Measurements from ENCODE around the gene GRIN2A. TPM values are rescaled to one million over a fixed set of nuclear protein-coding genes. Genes with fewer than 3 reads are reported as not detected.
A peak's percentile ranks its signal among the peaks of the same experiment; 100 is the strongest.

The GRIN2A gene
- polyA plus RNA-seq (2013, experiment 1 of 2) = 4.0 TPM
- polyA plus RNA-seq (2013, experiment 2 of 2) = 4.3 TPM

- no peaks in the 10 kb centered on the region for H3K4me1 ChIP-seq (ENCODE audit: control insufficient read depth, insufficient read depth, low read length, poor library complexity, severe bottlenecking)
- H3K4me3 ChIP-seq (ENCODE audit: extremely low read depth, insufficient read depth, low read length, poor library complexity, severe bottlenecking) = peak within 1 kb of the TSS; percentile 52
- H3K9me3 ChIP-seq (ENCODE audit: control insufficient read depth, low read length) = no peaks in the 10 kb centered on the region
- H3K27ac ChIP-seq (ENCODE audit: low read depth, low read length, severe bottlenecking) = no peak within 1 kb of the TSS
- WGBS, 2 experiments (ENCODE audit: insufficient coverage in 2 of 2) = 0 to 1% methylated on average over 31 to 36 of the region's 64 CpGs
- H3K36me3 ChIP-seq (ENCODE audit: control insufficient read depth, insufficient read depth, low read length) = no peaks in the 10 kb centered on the region
Observed at GRCh38 chr16:10182222-10183053, at the start of gene GRIN2A. TSS of gene GRIN2A (minus strand) at chr16:10182428. CDS start at chr16:10180411, 2,017 bp downstream.

- peaks cover 9% of the 10 kb centered on the region for H3K9me3 ChIP-seq (ENCODE audit: control insufficient read depth, low read length)
- H3K27ac ChIP-seq (ENCODE audit: low read depth, low read length, severe bottlenecking) = no peak overlapping the region
- no peaks in the 10 kb centered on the region for H3K4me1 ChIP-seq (ENCODE audit: control insufficient read depth, insufficient read depth, low read length, poor library complexity, severe bottlenecking)
- H3K4me3 ChIP-seq (ENCODE audit: extremely low read depth, insufficient read depth, low read length, poor library complexity, severe bottlenecking) = no peak overlapping the region
- WGBS, 2 experiments (ENCODE audit: insufficient coverage in 2 of 2) = 90 to 100% methylated on average over 1 to 2 of the region's 2 CpGs
- no peaks in the 10 kb centered on the region for H3K36me3 ChIP-seq (ENCODE audit: control insufficient read depth, insufficient read depth, low read length)
Observed at GRCh38 chr16:10231563-10231962, 49.3 kb upstream of the GRIN2A start.

- no peaks in the 10 kb centered on the region for H3K4me1 ChIP-seq (ENCODE audit: control insufficient read depth, insufficient read depth, low read length, poor library complexity, severe bottlenecking)
- no peak overlapping the region for H3K4me3 ChIP-seq (ENCODE audit: extremely low read depth, insufficient read depth, low read length, poor library complexity, severe bottlenecking)
- WGBS, 2 experiments (ENCODE audit: insufficient coverage in 2 of 2) = 13 to 50% methylated on average over 1 to 2 of the region's 2 CpGs
- H3K9me3 ChIP-seq (ENCODE audit: control insufficient read depth, low read length) = peaks cover 9% of the 10 kb centered on the region
- H3K27ac ChIP-seq (ENCODE audit: low read depth, low read length, severe bottlenecking) = no peak overlapping the region
- H3K36me3 ChIP-seq (ENCODE audit: control insufficient read depth, insufficient read depth, low read length) = no peaks in the 10 kb centered on the region
Observed at GRCh38 chr16:10228779-10229178, 46.6 kb upstream of the GRIN2A start.

- no peak overlapping the region for H3K27ac ChIP-seq (ENCODE audit: low read depth, low read length, severe bottlenecking)
- peaks cover 4% of the 10 kb centered on the region for H3K9me3 ChIP-seq (ENCODE audit: control insufficient read depth, low read length)
- no peaks in the 10 kb centered on the region for H3K4me1 ChIP-seq (ENCODE audit: control insufficient read depth, insufficient read depth, low read length, poor library complexity, severe bottlenecking)
- no peaks in the 10 kb centered on the region for H3K36me3 ChIP-seq (ENCODE audit: control insufficient read depth, insufficient read depth, low read length)
- H3K4me3 ChIP-seq (ENCODE audit: extremely low read depth, insufficient read depth, low read length, poor library complexity, severe bottlenecking) = no peak overlapping the region
- WGBS, 2 experiments (ENCODE audit: insufficient coverage in 2 of 2) = 100% methylated on average over 1 of the region's 1 CpG; no CpG with 5 or more reads in 1 of the 2 experiments
Observed at GRCh38 chr16:10226987-10227306, 44.7 kb upstream of the GRIN2A start.

- H3K4me1 ChIP-seq (ENCODE audit: control insufficient read depth, insufficient read depth, low read length, poor library complexity, severe bottlenecking) = no peaks in the 10 kb centered on the region
- H3K9me3 ChIP-seq (ENCODE audit: control insufficient read depth, low read length) = no peaks in the 10 kb centered on the region
- no peaks in the 10 kb centered on the region for H3K36me3 ChIP-seq (ENCODE audit: control insufficient read depth, insufficient read depth, low read length)
- H3K4me3 ChIP-seq (ENCODE audit: extremely low read depth, insufficient read depth, low read length, poor library complexity, severe bottlenecking) = no peak overlapping the region
- WGBS, 2 experiments (ENCODE audit: insufficient coverage in 2 of 2) = 83 to 92% methylated on average over 4 to 7 of the region's 9 CpGs
- H3K27ac ChIP-seq (ENCODE audit: low read depth, low read length, severe bottlenecking) = no peak overlapping the region
Observed at GRCh38 chr16:10226141-10226986, 44.1 kb upstream of the GRIN2A start.

GRCh38 chr16:10225653-10226052 lies 43.4 kb upstream of the GRIN2A start:
- H3K4me3 ChIP-seq (ENCODE audit: extremely low read depth, insufficient read depth, low read length, poor library complexity, severe bottlenecking) = no peak overlapping the region
- WGBS, 2 experiments (ENCODE audit: insufficient coverage in 2 of 2) = 93 to 98% methylated on average over 3 to 4 of the region's 6 CpGs
- no peaks in the 10 kb centered on the region for H3K36me3 ChIP-seq (ENCODE audit: control insufficient read depth, insufficient read depth, low read length)
- no peaks in the 10 kb centered on the region for H3K4me1 ChIP-seq (ENCODE audit: control insufficient read depth, insufficient read depth, low read length, poor library complexity, severe bottlenecking)
- no peaks in the 10 kb centered on the region for H3K9me3 ChIP-seq (ENCODE audit: control insufficient read depth, low read length)
- H3K27ac ChIP-seq (ENCODE audit: low read depth, low read length, severe bottlenecking) = no peak overlapping the region

- Histone ChIP-seq H3K4me1 (ENCODE audit: control insufficient read depth, insufficient read depth, low read length, poor library complexity, severe bottlenecking) (no peaks in the 10 kb centered on the region), H3K4me3 (ENCODE audit: extremely low read depth, insufficient read depth, low read length, poor library complexity, severe bottlenecking) (no peak overlapping the region), H3K27ac (ENCODE audit: low read depth, low read length, severe bottlenecking) (no peak overlapping the region), H3K36me3 (ENCODE audit: control insufficient read depth, insufficient read depth, low read length) (no peaks in the 10 kb centered on the region), H3K9me3 (ENCODE audit: control insufficient read depth, low read length) (no peaks in the 10 kb centered on the region)
- 100% methylated on average over 1 of the region's 4 CpGs; no CpG with 5 or more reads in 1 of the 2 experiments for WGBS, 2 experiments (ENCODE audit: insufficient coverage in 2 of 2)
Observed at GRCh38 chr16:10224850-10225249, 42.6 kb upstream of the GRIN2A start.

- no peak overlapping the region for H3K27ac ChIP-seq (ENCODE audit: low read depth, low read length, severe bottlenecking)
- no peaks in the 10 kb centered on the region for H3K4me1 ChIP-seq (ENCODE audit: control insufficient read depth, insufficient read depth, low read length, poor library complexity, severe bottlenecking)
- WGBS, 2 experiments (ENCODE audit: insufficient coverage in 2 of 2) = 71 to 100% methylated on average over 2 to 3 of the region's 3 CpGs
- no peak overlapping the region for H3K4me3 ChIP-seq (ENCODE audit: extremely low read depth, insufficient read depth, low read length, poor library complexity, severe bottlenecking)
- no peaks in the 10 kb centered on the region for H3K9me3 ChIP-seq (ENCODE audit: control insufficient read depth, low read length)
- no peaks in the 10 kb centered on the region for H3K36me3 ChIP-seq (ENCODE audit: control insufficient read depth, insufficient read depth, low read length)
Observed at GRCh38 chr16:10220942-10221341, 38.7 kb upstream of the GRIN2A start.

- H3K9me3 ChIP-seq (ENCODE audit: control insufficient read depth, low read length) = no peaks in the 10 kb centered on the region
- H3K4me1 ChIP-seq (ENCODE audit: control insufficient read depth, insufficient read depth, low read length, poor library complexity, severe bottlenecking) = no peaks in the 10 kb centered on the region
- H3K27ac ChIP-seq (ENCODE audit: low read depth, low read length, severe bottlenecking) = no peak overlapping the region
- 83 to 94% methylated on average over 2 to 4 of the region's 4 CpGs for WGBS, 2 experiments (ENCODE audit: insufficient coverage in 2 of 2)
- H3K36me3 ChIP-seq (ENCODE audit: control insufficient read depth, insufficient read depth, low read length) = no peaks in the 10 kb centered on the region
- no peak overlapping the region for H3K4me3 ChIP-seq (ENCODE audit: extremely low read depth, insufficient read depth, low read length, poor library complexity, severe bottlenecking)
Observed at GRCh38 chr16:10219742-10220141, 37.5 kb upstream of the GRIN2A start.

GRCh38 chr16:10218490-10219206 lies 36.4 kb upstream of the GRIN2A start:
- Histone ChIP-seq H3K4me1 (ENCODE audit: control insufficient read depth, insufficient read depth, low read length, poor library complexity, severe bottlenecking) (no peaks in the 10 kb centered on the region), H3K4me3 (ENCODE audit: extremely low read depth, insufficient read depth, low read length, poor library complexity, severe bottlenecking) (no peak overlapping the region), H3K36me3 (ENCODE audit: control insufficient read depth, insufficient read depth, low read length) (no peaks in the 10 kb centered on the region), H3K9me3 (ENCODE audit: control insufficient read depth, low read length) (no peaks in the 10 kb centered on the region), H3K27ac (ENCODE audit: low read depth, low read length, severe bottlenecking) (no peak overlapping the region)
- 85 to 92% methylated on average over 9 to 11 of the region's 15 CpGs for WGBS, 2 experiments (ENCODE audit: insufficient coverage in 2 of 2)
